HG03432 (cell line): Measurements from ENCODE around the gene EME1.
"Not testable (repeated sequence)": the region's sequence is repeated elsewhere in the genome, so short reads cannot be mapped to it uniquely, and the experiment has no call there.

Source experiments
- ATAC-seq: cut with Tn5 transposase; IDR thresholded peaks from one replicate; pipeline ENCODE4 v1.9.1; 2021; ENCODE audit warnings: mild to moderate bottlenecking, moderate library complexity; ENCODE audit not compliant: unreplicated experiment

EME1 gene, protein sequence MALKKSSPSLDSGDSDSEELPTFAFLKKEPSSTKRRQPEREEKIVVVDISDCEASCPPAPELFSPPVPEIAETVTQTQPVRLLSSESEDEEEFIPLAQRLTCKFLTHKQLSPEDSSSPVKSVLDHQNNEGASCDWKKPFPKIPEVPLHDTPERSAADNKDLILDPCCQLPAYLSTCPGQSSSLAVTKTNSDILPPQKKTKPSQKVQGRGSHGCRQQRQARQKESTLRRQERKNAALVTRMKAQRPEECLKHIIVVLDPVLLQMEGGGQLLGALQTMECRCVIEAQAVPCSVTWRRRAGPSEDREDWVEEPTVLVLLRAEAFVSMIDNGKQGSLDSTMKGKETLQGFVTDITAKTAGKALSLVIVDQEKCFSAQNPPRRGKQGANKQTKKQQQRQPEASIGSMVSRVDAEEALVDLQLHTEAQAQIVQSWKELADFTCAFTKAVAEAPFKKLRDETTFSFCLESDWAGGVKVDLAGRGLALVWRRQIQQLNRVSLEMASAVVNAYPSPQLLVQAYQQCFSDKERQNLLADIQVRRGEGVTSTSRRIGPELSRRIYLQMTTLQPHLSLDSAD

GRCh38 chr17:50372758-50373556, at the start of gene EME1, which contains the start of gene MRPL27:
TSS of gene EME1 (plus strand) at chr17:50373229. CDS start at chr17:50375209, 1,980 bp downstream.
TSS of gene MRPL27 (minus strand) at chr17:50373184. CDS start at chr17:50373170, 14 bp downstream.
- peak; percentile 86 for ATAC-seq

DNA sequence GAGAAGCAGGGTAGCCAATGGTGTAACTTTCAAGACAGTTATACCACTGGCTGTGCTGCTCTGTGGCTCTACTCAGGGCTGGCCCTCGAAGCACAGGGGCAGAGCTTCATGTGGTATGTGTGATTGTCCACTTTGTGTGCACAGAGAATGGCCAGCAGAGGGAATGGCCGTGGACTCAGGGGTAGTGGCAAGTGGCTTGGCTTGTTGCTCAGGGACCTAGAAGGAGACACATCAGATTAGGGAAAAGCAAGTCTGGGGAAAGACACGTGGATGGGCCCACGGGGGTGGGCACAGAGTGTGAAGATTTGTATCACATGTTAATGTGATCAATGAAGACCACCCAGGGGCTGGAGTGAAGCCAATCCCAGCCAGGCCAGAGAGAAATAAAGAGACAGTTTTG, 47.1 kb upstream of the EME1 start:
- ATAC-seq: no peak

DNA sequence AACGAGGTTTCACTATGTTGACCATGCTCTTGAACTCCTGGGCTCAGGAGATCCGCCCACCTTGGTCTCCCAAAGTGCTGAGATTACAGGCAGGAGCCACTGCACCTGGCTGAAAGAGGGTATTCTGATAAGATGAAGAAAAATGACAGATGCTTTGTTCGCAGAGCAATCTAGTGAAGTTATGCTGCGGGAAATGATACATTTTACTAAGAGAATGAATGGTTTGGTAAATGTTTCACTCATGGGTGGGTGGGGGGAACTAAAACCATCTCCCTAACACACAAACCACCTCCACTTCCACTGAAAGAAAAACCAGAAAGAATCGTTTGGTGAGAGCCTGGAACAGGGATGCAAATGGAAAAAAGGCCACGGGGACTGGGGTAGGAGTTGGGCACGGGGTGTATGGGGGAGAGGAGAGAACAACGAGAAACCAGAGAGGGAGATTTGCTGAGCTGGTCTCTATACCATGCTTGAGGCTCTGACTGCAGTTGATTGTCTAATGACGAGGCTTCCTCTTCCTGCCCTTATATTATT, 46.1 kb upstream of the EME1 start:
- no peak for ATAC-seq

DNA sequence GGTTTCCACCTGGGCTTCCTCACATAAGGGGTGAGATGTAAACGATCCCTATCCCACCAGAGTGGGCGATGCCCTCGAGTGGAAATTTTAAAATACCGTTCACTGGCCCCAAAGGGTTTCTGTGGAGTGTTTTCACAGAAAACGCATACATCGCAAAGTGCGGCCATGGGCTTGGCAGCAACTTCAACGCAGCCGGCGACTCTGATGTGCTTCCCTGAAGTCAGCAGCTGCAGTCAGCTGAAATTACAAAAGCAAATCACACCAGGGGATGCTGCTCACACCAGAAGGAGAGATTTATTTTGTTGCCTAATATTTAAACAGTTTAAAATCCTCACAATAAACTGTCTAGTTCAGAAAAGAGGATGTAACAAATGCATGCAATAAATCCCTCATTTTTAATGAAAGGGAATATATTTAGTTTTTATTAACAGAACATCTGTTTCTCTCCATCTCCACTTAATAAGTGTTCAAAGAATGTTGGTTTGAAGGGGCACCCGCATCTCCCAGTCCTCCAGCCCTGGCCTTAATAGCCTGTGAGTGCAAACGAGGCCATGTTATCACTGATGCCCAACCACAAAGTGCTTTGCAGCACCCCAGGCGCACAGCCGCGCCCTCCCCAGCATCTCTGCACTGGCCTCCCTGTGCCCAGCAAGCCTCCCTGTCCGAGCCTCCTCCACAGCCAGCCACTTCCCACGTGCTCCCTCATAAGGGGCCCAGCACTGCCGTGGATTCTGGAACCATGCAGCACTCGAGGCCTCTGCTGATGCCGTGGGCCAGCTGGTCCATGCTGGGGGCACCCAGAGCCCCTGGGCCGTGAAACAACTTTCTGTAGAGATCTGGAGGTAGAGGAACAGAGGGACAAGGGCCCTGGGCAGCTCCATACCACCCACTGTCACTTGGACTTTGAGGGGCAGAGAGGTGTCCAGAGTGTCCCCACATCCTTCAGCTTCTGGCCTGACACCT, 44.4 kb upstream of the EME1 start:
- ATAC-seq: no peak

DNA sequence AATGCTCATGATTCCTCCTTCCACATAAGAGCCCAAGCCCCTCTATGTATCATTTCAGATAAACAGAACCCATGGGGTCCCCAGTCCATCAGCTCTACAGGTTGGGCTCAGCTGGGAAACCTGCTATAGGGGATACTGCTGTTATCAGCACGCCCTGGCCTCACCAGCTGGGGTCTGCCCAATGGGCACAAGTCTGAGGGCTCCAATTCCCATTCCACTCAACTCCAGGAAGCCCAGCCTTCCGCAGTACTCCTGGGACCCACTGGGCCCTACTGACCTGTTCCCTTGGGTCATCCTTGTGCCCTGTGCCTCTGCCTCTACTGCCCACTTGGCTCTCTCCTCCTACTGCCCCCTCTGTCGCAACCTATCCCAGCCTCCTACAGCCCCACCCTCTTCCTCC, 43.3 kb upstream of the EME1 start:
- no peak for ATAC-seq

- ATAC-seq: no peak
Measured at GRCh38 chr17:50330151-50330775, 42.8 kb upstream of the EME1 start.

DNA sequence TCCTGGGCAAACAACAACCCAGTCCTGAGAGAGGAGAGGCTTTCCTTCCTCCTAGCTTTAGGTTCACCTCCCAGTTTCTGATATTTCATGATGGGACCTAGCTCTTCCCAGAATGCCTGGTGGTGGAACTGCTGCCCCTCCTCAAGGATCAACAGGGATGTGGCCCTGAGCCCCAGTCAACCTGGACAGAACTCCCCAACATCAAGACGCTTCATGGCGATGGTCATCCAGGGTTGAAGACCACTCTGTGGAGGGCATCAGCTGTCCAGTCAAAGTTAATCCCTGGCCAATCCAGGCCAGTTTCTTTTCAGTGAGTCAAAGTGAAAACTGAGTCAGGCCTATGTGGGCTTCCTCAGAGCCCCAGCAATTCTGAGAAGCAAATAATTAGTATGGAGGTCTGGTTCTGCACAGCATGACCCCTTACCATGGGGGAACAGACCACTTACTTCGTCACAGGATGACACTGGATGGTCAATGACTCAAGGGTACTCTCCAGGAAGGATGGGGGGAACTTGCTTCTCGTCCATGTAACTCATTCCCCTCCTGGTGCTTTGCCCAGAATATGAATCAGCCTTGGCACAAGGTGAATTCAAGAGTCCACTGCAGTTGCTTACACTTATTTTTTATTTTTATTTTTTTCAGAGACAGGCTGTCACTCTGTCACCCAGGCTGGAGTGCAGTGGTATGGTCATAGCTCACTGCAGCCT, 41.8 kb upstream of the EME1 start:
- no peak for ATAC-seq

DNA sequence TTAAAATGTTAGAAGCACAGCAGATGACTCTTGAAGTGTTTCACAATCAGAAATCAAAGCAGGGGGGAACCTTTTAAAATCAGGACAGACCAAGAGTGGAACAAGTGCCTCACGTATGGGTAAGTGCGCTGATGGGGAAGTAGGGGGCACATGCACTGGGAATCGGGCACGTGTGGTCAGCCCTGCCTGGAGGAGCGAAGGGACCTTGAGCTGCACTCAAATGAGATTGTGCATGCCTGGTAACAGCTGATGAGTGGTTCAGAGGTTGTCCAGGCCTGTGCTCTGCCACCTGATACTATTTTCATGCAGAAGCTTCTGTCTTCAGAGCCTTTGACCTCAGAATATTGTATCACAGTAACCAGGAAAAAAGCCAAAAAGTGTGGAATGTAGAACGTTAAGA, 40.8 kb upstream of the EME1 start:
- ATAC-seq: no peak

GRCh38 chr17:50333291-50334057, 39.6 kb upstream of the EME1 start:
- not testable (repeated sequence) for ATAC-seq

GRCh38 chr17:50337956-50338355, 35.1 kb upstream of the EME1 start:
- no peak for ATAC-seq

GRCh38 chr17:50338645-50339044, 34.4 kb upstream of the EME1 start:
- no peak for ATAC-seq

DNA sequence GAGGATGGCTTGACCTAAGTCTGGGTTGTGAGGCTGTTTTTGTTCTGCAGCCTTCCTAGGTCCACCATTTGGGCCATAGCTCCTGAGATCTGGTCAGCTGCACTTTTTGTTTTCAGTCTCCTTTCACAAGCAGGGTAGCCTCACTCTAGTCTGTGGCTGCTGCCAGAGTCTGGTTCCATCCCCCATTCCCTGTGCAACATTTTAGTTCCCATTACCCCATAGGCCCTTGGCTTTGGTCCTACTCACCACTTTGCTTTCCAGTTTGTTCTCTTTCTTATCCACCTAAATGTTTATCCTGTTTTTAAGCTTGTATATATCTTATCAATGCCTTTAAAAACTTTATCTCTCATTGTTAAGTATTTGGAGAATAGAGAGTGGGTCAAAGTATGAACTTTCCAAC, 33.6 kb upstream of the EME1 start:
- ATAC-seq: no peak

DNA sequence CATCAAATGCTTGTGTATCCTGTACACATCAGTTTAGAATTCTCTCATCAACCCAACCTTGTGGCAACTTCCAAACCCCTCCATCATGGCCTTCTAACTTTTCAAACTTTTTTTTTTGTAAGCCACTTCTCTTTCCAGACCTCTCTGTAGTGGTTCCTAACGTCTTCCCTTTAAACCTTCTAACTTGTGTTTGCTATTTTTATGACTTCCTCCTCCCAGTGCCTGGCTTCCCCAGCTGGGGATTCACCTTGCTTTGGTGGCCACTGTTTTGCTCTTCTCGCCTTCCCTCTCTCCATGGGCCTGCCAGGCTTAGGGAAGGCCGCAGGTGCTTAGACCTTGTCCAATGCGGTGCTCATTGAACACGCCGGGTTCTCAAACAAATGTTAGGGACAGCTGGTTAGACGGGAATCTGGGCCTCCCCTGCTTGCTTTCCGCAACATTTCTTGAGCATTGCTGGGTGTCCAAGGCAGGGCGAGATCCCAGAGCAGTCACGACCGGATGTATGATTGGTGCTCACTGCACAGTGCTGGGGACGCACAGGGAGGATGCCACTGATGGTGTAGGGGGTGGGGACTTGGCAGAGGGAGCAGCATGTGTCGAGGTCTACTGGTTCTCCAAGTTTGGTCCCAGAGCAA, 28.2 kb upstream of the EME1 start:
- ATAC-seq: no peak

DNA sequence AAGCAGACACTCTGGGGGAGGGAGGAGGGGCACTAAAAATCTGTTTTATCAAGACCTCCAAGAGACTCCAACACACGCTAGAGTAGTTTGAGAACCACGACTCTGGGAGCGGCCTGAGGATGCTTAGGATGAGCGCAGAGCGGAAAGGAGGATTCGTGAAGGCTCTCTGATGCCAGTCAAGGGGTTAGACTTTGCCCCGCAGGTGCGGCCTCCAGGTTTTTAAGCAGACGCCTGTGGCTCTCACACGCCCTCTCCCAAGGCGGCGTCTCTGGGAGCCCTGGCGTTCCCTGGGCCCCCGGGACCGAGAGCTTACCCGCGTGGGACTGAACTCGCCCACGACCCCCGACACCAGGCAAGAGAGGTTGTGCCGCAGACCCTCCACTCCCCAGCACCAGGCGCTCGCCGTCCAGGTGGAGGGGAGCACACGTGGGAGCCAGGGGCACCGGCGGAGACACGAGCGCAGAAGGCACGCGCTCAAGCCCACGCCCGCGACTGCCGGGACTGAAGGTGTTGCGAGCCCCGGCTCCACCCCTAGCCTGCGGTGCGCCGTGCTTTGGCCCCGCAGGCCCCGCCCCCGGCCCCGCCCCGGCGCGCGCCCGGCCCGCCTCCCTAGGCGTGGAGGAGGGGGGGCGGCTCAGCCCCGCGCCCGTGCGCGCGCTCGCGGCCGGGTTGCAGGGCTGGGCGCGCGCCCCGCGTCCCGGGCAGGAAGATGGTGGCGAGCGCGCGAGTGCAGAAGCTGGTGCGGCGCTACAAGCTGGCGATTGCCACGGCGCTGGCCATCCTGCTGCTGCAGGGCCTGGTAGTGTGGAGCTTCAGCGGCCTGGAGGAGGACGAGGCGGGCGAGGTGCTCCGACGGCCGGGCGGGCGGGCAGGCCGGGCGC, 27.4 kb upstream of the EME1 start, which contains the start of gene XYLT2:
TSS of gene XYLT2 (plus strand) at position 695 of the 881 bp plus-strand sequence. CDS start at position 710, 15 bp downstream.
- peak; percentile 81 for ATAC-seq

DNA sequence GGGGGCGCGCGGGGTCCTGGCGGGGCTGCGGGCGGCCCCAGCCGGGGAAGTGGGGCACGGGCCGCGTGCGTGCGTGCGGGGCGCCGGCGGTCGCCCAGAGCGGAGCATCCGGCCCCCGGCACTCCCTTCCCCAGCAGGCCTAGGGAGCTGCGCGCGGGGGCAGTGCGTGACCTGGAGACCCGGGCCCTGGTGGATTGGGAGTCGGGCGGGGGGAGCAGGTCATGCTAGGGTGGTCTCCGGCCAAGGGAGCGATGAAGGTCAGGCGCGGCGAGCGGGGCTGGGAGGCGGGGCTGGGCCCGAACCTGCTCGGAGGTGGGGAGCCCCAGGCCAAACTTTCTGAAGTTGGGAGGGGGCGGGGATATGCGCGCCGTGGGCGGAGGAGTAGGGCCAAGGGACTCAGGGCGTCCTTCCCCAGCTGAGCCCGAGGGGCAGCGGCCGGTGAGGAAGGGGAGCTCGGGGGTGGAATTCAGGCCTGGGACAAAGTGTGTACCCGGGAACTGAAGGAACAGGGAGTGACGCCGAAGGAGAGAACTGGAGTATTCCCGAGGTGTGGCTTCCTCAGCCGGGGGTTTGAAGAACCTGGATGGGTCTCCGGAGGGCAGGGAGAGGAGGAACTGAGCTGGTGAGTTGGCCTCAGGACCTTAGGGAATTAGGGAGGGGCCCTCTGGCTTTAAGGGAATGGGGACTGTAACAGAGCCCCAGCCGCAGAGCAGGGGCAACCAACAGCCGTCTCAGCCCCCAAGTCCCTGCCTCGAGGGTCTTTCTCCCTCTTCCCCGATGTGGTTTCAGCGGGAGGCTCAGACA, 26.5 kb upstream of the EME1 start:
- peak; percentile 57 for ATAC-seq
